CD4-positive, alpha-beta T cell treated with Interleukin-4 for 4 hours (primary cell): ENCODE measurements around the gene PGC.

Experiments
- DNase-seq: peaks from one replicate; pipeline ENCODE4 v3.0.0-alpha.2; 2020

PGC gene

DNA sequence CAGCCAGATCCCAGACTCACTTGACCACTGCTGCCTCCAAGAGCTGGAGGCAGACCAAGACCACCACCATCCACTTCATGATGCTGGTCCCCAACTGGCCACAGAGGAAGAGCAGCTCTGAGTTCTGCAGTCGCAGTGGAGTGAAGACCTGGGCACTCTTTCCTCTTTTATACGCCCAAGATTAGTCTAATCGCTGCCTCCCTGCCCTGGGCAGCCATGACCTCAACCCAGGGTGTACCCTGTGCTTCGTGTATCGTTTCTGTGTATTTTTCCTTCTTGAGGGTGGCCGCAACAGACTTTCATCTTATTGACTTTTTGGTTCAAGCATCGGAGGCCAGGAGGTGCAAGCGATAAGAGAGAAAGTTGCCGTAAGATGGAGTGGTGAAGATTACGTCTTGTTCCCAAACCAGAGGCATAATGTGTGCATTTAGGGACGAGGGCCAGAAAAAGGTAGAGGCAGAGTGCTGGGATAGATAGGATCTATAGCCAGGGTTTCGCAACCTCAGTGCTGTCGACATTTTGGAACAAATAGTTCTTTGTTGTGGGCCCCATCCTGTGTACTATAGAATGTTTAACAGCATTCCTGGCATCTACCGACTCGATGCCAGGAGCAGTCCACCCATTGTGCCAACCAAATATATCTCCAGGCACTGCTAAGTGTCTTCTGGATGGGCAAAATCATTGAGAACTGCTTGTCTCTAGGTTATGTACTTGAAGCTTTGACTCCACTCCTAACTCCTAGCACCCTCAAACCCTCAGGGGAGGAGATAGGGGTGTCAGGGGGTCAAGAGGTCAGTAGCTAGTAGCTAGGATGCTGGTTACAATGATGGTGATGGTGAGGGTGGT, at the start of gene PGC:
Gene PGC (minus strand): TSS at position 142 of the 846 bp plus-strand sequence. CDS start 63 bp downstream, at position 79.
- no peak for DNase-seq

DNA sequence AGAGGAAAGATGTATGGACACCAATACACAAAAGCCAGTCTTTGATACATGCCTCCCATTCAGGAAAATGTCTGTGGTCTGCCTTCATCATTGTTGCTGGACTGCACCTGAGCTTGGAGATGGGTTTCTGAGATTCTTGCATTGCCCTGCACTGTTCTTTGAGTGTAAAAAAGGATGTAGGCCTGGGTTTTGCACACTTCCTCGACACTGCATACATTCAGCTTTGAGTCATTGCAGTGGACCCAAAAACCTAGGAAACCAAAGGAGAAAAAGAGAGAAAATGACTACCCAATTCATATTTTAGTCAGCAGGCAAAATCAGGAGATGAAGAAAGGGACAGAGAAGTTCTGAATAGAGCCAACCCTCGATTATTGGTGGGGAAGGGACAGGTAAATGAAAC, 49.3 kb upstream of the PGC start:
- no peak for DNase-seq

DNA sequence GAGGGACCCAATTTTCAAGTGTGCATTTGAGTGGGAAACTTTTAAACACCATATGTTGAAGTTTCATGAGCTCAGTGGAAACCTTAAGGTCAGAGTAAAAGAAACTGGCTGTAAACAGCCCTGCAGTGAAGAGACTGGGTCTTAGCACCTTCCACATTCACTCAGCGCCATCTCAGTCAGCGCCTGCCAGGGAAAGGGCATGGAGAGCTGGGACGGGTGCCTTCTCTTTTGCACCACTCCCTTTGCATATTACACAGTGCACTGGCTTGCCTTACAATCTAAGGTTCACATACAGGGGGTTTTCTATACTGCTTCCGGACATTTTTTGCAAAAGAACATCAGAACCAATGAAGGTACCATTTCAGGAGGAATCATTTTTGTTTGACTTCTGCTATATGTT, 44.8 kb upstream of the PGC start:
- DNase-seq: no peak

DNA sequence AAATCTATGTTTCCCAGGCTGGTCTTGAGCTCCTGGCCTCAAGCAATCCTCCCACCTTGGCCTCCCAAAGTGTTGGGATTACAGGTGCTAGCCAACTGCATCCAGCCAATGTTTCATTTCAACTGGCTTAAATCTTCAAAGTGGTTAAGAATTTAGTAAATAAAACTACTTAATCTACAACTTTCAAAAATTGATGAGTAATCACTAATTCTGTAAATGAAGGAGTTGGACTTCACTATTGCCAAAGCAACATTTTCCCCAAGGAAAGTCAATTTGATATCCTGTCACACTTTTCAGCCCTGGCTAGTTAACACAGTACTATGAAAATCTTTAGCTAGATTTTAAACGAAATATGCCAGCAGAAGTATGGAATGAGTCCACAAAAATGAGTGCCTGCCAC, 44.1 kb upstream of the PGC start:
- DNase-seq: no peak

DNA sequence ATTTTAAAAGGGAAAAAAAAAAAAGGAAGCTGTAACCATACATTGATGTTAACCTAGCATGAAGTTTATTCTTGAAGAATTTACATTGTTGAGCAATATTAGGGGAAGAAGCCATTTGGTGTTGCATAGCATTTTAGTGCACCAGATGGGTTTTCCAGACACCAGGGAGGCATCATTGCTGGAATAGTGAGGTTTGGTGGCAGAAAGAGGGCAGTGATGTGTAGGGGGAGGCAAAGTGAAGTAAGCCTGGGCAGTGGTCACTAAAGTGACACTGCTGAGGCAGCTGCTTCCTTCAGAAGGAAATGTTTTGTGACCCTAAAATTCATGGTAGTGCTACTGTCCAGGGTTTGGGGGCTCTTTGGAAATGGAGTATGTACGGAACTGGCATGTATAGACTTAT, 42.8 kb upstream of the PGC start:
- no peak for DNase-seq

DNA sequence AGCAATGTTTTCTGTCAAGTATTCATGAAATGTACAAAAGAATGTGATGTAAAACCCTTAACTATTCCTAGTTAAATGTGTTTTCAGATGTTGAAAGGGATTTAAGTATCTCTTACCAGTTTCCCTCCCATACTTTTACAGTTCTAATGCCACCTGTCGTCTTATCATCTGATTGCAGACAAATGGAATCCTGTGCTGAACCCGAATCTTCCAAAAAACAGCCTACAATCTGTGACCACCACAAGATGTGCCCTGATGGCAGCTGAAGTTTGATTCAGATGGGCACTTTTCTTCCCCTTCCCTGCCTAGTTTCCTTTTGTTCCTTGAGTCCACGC, 42.2 kb upstream of the PGC start:
- DNase-seq: no peak

DNA sequence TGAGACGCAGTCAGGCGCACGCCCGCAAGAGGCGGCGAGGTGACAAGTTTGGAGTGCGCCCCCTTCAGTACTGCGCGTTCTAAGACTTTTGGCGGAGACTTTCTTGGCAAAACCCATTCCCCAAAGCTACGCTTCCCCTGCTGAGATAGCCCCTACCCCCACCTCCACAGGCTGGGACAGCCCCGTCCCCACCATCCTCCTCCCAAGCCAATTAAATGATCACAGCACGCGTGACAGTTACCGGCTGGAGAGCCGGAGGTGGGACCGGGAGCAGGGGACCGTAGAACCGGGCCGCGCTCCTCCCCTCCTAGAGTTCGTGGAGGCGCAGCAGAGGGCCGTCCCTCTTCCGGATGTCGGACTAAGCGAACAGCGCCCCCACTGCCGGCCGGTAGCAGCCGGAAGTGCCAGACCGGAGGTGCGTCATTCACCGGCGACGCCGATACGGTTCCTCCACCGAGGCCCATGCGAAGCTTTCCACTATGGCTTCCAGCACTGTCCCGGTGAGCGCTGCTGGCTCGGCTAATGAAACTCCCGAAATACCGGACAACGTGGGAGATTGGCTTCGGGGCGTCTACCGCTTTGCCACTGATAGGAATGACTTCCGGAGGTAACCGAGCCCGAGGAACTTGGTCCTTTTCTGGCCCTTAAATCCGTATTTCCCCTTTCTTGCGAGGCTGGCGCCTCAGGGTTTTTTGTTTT, 40.2 kb upstream of the PGC start, which contains the start of gene TOMM6:
Gene TOMM6 (plus strand): TSS at position 476 of the 699 bp plus-strand sequence. CDS start 4 bp downstream, at position 480.
- DNase-seq: peak; percentile 94

DNA sequence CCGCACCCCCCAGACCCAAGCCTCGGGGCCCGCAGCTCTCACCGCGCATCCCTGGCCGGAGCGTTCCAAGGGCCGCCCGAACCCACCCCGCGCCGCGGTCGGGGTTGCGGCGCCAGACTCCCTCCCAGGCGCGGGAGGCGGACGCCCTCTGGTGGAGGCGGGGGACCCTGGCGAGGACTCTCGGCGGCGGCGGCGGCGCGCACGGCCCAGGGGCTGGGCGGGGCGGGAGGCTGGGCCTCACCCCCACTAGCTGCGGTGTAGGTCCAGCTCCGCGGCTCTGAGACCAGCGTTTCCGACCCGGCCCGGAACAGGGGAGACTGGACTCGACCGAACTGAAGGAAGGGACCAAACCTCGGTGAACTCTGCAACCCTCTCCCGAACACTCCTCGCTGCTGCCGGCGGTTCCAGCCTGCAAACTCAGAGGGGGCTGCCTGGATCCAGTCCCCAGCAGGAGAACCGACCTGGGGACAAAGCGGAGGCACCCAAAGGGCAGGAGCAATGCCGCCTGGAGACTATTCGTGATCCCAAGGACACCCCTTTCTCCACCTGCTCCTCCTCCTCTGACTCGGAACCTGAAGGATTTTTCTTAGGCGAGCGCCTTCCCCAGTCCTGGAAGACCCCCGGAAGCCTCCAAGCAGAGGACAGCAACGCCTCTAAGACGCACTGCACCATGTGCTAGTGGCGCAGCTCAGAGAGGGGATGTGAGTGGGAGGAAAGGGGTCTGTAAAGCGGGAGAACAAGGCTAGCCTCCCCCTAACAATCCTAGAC, 39.4 kb upstream of the PGC start:
- DNase-seq: peak; percentile 80

DNA sequence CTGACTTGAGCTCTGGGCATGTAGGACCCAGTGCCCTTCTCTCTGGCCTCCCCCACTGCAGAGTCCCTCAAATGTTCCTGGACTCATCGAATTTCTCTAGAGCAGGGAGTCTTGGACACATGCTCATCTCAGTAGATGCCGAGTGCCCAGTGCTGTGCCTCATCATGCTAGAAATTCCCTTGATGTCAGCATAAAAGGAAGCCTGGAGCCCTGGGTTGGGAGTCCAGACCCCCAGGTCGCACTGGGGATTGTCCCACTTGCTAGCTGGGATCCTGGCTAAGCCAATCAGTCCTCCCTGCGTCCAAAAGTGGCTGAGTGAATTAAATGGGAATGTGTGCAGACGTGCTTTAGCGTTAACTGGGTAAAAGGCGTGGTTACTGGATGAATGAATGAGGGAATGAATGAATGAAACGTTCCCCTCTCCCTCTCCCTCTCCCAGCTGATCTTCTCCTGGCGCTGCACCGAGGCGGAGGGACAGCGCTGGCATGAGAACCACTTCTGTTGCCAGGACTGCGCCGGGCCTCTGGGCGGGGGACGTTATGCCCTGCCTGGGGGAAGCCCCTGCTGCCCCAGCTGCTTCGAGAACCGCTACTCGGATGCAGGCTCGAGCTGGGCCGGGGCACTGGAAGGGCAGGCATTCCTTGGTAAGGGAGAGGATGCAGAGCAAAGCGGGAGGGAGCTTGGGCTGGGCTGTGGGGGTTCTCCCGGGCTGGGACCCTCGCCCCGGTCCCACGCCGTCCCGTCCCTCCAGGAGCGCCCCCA, 38.7 kb upstream of the PGC start:
- DNase-seq: no peak

DNA sequence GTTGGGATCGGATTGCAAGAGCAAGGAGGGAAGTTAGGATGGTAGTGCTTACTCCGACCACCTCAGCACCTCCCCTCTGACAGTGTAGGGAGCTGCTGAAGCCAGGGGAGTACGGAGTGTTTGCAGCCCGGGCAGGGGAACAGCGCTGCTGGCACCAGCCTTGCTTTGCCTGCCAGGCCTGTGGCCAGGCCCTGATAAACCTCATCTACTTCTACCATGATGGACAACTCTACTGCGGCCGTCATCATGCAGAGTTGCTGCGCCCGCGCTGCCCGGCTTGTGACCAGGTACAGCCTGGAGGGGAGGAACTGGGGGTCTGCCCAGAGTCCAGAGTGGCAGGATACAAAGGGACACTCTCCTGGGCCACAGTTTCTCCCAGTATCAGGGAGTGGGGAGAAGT, 38.1 kb upstream of the PGC start:
- no peak for DNase-seq

DNA sequence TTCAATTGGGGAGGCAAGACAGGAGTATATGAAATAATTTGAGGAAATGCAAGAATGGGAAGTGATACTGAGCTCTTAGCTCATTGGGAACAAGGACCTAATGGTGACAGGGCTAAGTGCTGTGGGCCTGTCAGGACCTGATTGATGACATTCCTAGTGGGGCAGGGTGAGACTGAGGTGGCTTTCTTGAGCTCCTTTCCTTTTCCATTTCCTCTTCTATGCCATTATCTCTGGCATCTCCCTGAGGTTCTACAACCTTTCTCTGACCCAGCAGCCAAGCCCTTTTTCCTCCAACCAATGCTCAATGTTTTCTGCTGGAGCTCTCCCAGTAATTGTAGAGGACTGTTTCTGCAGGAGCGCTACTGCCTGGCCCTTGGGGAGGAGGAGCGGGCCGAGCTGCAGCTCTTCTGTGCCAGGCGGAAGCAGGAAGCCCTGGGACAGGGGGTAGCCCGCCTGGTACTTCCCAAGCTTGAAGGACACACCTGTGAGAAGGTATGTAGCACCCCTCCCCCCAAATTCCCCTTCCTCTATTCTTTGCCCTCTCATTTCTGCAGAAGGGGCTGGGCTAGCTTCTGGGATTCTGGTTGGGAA, 37.5 kb upstream of the PGC start:
- no peak for DNase-seq

DNA sequence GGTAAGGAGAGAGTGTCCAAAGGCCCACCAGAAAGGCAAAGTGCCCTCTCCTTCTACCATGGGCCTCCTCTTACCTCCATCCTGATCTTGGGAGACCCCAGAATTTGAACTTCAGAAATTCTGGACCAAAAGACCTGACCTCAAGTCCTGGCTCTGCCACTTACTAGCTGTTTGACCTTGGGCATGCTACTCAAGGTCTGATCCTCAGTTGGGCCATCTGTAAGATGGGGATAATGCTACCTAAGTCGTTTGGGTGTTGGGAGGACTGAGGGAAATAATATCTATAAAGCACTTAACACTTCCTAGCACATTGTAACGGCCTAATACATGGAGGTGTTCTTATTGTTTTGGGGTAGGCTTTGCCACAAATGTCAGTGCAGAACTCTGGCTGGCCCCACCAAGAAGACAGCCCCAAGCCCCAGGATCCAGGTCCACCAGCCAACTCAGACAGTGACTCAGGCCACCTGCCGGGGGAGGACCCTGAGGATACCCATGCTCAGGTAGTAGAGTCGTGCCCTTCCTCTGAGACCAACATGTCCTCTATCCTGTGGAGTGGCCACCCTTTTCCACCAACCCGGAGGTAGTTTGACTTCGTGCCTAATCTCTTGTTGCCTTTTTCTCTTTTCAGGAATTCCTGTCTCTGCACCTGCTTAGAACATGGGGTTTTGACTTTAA, 36.0 kb upstream of the PGC start:
- DNase-seq: no peak

DNA sequence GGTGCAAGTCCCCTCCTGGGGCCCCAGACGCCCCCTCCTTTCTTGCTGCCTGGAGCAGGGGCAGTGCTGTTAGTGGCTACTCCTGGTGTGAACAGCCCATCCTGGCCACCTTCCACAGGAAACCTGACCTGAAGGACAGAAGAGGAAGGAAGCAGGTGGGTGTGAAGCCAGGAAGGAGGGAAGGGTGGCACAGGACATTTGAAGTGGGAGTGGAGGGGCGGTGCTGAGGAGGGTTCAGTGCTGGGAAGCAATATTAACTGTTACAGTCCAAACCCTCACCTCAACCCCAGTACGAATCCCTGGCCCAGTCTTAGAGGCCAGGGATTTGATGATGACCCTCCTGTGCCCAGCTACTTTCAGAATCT, 34.2 kb upstream of the PGC start:
- no peak for DNase-seq

DNA sequence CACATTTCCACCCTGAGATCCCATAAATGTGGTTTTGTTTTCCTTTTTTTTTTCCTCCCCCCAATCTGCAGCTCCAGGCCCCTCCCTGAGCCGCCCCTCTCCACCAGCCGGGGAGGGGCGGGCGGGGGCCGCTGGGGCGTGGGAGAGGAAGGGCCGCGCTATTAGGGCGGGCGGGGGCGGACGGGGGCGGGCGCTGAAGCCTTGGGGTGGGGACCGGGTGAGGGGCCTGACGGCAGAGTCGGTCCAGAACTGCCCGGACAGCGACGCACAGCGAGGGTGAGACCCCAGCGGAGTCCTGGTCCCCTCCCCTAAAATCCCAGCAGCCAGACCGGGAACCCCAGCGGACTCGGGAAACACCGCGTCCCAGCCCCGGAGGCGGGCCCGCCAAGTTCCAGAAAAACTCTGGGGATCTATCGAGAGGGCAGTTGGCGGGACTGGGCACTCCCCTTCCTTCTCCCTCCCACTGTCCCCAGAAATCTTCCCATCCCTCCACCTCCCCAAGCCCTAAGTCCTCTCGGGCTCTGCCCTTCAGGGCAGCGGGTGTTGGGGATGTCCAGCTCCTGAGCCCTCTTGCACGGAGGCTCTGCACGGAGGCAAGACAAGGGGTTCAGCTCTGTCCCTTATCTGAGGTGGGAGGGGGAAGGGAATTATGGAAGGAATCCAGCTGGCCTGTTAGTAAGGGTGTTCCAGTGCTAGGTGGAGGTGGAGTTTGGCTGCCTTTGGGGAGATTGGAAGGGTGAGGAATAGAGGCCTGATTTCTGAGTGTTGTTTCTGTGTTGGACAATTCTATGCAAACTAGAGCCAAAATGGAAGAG, 33.6 kb upstream of the PGC start, which contains the start of gene PRICKLE4:
Gene PRICKLE4 (plus strand): TSS at position 232 of the 815 bp plus-strand sequence. CDS start 2,692 bp downstream, outside the sequence.
- no peak for DNase-seq

DNA sequence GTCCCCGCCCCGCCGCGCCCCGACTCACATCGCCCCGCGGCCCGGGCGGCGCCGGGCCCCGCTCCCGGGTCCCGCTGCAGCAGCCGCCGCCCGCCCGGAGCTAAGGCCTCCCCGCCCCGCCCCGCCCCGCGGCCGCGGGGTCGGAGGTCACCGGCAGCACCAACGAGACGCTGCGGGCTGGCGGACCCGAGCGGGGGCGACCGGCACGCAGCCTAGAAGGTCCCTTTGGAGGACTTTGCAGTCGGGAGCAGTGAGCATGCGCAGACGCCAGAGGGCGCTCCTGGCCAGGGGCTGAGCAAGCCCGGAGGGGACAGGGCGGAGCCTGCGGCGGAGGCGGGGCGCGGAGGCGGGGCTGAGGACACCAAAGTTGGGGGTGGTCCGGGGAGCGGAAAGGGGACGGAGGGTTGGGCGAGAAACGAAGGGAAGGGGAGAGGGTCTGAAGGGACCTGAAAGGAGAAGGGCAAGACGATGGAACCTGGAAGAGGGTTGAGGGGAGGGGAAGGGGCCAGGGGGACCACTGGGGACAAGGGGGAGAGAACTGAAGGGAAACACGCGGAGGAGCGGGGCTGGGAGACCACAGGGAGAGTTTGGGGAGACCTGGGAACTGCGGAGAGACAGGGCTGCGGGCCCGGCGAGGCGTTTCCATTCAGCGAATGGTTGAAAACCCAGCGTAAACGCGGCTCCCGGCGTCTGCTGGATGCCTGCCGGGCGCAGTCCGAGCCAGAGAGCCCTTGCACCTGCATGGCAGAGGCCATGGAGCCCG, 32.8 kb upstream of the PGC start, which contains the start of gene FRS3:
Gene FRS3 (minus strand): TSS at position 113 of the 763 bp plus-strand sequence. CDS start 2,913 bp downstream, outside the sequence.
- DNase-seq: peak; percentile 97

DNA sequence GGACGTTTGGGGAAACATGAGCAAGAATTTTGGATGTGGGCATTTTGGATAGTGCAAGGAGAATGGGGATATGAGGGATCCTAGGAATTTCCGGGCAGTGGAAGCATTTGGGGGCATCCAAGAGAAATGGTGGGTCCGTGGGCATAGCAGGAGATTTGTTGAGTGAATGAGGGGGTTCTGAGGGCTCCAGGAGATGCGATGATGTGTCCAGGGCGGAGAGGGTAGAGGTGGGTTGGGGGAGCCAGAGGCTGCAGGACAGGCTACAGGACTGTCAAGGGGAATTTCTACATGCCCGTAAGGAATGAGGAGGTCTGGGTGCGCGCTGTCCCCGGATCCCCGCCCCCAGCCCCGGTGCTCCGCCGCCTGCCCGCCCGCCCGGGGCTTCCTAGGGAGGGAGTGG, 32.1 kb upstream of the PGC start:
- DNase-seq: no peak

DNA sequence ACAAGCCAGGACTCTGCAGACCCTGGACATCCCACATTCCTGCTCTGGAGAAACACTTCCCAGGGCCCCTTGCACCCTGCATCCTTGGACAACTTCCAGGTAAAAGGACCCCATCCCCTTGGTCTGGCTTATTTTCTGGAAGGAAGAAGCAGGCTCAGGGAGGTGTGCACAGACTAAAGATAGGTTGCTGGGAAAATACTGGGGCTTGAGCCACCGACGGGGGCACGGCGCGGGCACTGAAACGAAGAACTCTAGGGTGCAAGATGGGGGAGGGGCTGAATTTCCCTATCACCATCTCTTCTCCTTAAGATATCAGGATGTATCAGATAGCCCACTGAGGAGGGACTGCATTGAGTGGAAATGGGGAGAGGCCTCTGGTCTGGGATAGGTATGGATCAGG, 31.7 kb upstream of the PGC start:
- DNase-seq: no peak

DNA sequence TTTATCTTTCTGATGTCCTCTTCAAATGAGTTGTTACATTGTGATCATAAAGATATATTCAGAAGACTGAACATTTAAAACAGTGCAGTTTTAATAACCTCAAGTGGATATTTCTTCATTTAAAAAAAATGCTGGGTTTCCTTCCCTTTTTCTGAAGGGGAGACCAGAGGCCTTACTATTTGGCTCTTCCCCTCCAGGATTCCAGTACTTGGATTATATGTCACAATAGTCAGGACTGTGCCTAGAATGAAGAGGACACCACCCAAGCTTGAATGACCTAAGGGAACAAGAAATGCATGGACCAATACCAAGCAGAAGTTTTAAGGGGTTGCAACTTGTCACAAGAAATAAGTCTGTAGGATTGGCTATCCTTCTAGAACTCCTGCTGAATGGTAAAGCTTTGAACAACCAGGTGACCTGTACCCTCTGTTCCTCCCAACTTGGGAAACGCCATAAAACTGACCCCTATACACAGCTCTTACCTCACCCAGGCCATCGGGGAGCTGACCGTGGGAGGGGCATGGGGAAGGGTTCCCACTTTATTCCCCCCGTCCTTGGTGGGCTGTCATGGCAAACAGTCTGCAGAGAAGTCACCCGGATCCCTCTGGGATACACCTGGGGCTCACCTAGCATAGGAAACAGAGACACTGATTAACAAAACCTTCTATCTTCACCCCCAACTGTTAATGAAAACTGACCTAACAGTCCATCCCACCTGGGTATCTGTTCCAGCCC, 30.5 kb upstream of the PGC start:
- DNase-seq: no peak

DNA sequence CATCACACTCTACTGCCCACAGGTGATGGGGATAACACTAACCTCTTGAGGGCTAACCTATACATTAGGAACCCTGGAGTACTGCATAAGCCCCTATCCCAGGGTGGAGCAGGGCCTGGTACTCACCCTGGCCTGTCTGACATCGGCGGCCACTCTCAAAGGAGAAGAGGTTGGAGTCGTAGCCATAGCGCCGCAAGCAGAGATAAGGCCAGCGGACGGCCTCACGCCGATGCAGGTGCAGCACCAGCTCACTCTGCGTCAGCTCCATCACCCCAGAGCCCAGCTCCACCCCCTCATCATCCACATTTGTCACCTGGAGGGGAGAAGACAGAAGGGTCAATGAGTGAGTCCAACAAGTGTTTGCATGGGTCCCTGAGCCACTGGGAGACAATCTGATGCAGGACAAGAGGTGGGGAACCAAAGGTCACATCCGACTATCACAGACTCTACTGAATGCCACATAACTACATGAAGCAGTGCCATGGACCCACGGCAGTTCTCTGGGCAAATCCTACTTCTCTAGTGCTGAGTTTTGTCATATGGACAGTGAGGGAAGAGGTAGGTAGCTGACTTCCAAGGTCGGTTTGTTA, 28.2 kb upstream of the PGC start:
- no peak for DNase-seq
